Measurements from ENCODE around the gene ACVR1. TPM values are rescaled to one million over a fixed set of nuclear protein-coding genes. Genes with fewer than 3 reads are reported as not detected.

Gene ACVR1
- total and polyA plus RNA-seq, 7 experiments from 2014 or later: 6.0 to 42.0 (median 17.8) TPM

- ChIA-PET CTCF (interaction anchor here (0.6 kb wide), 1 partner anchor 998 kb away, joined by 3 read pairs; no protein-coding TSS in a partner anchor), POLR2A (interaction anchor here (1.4 kb wide), 1 partner anchor 9 kb away, joined by 4 read pairs; no protein-coding TSS in a partner anchor)
- Mint-ChIP-seq H3K9me3 (peaks cover 0 to 8% (median 0%) of the 10 kb centered on the region in 11 donors), H3K27me3 (no peaks in the 10 kb centered on the region), H3K27ac (no peak overlapping the region), H3K36me3 (peaks cover 23 to 73% (median 54%) of the 10 kb centered on the region in 5 donors), H3K4me3 (no peak overlapping the region), H3K4me1 (peaks cover 0 to 8% (median 0%) of the 10 kb centered on the region in 7 donors)
- H3K36me3 ChIP-seq (ENCODE audit: control insufficient read depth in 2 of 3, insufficient read depth in 3 of 3, low read length in 3 of 3): peaks cover 3 to 20% (median 5%) of the 10 kb centered on the region in 3 experiments
- no peaks in the 10 kb centered on the region for H3K27me3 ChIP-seq (ENCODE audit: control insufficient read depth in 2 of 2, insufficient read depth in 2 of 2, low read length in 2 of 2)
- no peak overlapping the region for H3K4me3 ChIP-seq (ENCODE audit: low read length)
- DNase-seq: no peak
- intact Hi-C loops (cut with micrococcal nuclease): loop anchor here in 1 of 2 donors (10.0 kb wide), 1 partner anchor 690 kb away; the partner anchor contains the start of genes CCDC148 and PKP4
- no peaks in the 10 kb centered on the region for H3K9me3 ChIP-seq (ENCODE audit: control insufficient read depth in 2 of 3, low read length in 3 of 3)
- H3K4me1 ChIP-seq (ENCODE audit: control insufficient read depth in 2 of 2, insufficient read depth in 2 of 2, low read length in 2 of 2): no peaks in the 10 kb centered on the region
- no peak for ATAC-seq
- no peak overlapping the region for H3K27ac ChIP-seq (ENCODE audit: low read depth, low read length)
These were observed 111.7 kb downstream of the ACVR1 start for GRCh38 chr2:157764386-157764785.

- Histone ChIP-seq H3K4me3 (ENCODE audit: low read length) (no peak overlapping the region), H3K4me1 (ENCODE audit: control insufficient read depth in 2 of 2, insufficient read depth in 2 of 2, low read length in 2 of 2) (no peaks in the 10 kb centered on the region), H3K27ac (ENCODE audit: low read depth, low read length) (no peak overlapping the region), H3K27me3 (ENCODE audit: control insufficient read depth in 2 of 2, insufficient read depth in 2 of 2, low read length in 2 of 2) (no peaks in the 10 kb centered on the region), H3K36me3 (ENCODE audit: control insufficient read depth in 2 of 3, insufficient read depth in 3 of 3, low read length in 3 of 3) (peaks cover 0 to 23% (median 3%) of the 10 kb centered on the region in 3 experiments), H3K9me3 (ENCODE audit: control insufficient read depth in 2 of 3, low read length in 3 of 3) (peaks cover 0 to 6% (median 0%) of the 10 kb centered on the region in 3 experiments)
- ATAC-seq (no peak), DNase-seq (no peak)
- Mint-ChIP-seq H3K27me3 (no peaks in the 10 kb centered on the region), H3K9me3 (peaks cover 2 to 28% (median 15%) of the 10 kb centered on the region in 11 donors), H3K36me3 (peaks cover 29 to 77% (median 66%) of the 10 kb centered on the region in 5 donors), H3K4me3 (no peak overlapping the region), H3K27ac (no peak overlapping the region), H3K4me1 (peaks cover 0 to 2% (median 0%) of the 10 kb centered on the region in 7 donors)
- ChIA-PET CTCF (interaction anchor here (0.5 to 0.6 kb wide), 2 partner anchors 17 to 459 kb away, joined by 3 read pairs; no protein-coding TSS in a partner anchor), POLR2A (no interaction called here)
- intact Hi-C loops (cut with micrococcal nuclease): loop anchor here (2.0 to 10.0 kb wide), 2 partner anchors 459 to 693 kb away; partner anchors contain the start of genes CCDC148 (in 1 of the 2) and PKP4 (in 1 of the 2)
These were observed 114.6 kb downstream of the ACVR1 start for GRCh38 chr2:157761520-157761919.

- Histone ChIP-seq H3K27me3 (ENCODE audit: control insufficient read depth in 2 of 2, insufficient read depth in 2 of 2, low read length in 2 of 2) (no peaks in the 10 kb centered on the region), H3K27ac (ENCODE audit: low read depth, low read length) (no peak overlapping the region), H3K4me1 (ENCODE audit: control insufficient read depth in 2 of 2, insufficient read depth in 2 of 2, low read length in 2 of 2) (no peaks in the 10 kb centered on the region), H3K9me3 (ENCODE audit: control insufficient read depth in 2 of 3, low read length in 3 of 3) (peaks cover 0 to 6% (median 0%) of the 10 kb centered on the region in 3 experiments), H3K4me3 (ENCODE audit: low read length) (no peak overlapping the region), H3K36me3 (ENCODE audit: control insufficient read depth in 2 of 3, insufficient read depth in 3 of 3, low read length in 3 of 3) (peaks cover 0 to 17% (median 1%) of the 10 kb centered on the region in 3 experiments)
- H3K36me3 Mint-ChIP-seq: peaks cover 32 to 78% (median 66%) of the 10 kb centered on the region in 5 donors
- ChIA-PET CTCF (interaction anchor here (0.7 to 1.2 kb wide), 2 partner anchors 456 to 458 kb away, joined by 3 to 12 read pairs; no protein-coding TSS in a partner anchor), POLR2A (no interaction called here)
- intact Hi-C loops (cut with micrococcal nuclease): loop anchor here (2.0 to 10.0 kb wide), 2 partner anchors 458 to 694 kb away; partner anchors contain the start of genes CCDC148 (in 1 of the 2) and PKP4 (in 1 of the 2)
- peaks cover 2 to 34% (median 19%) of the 10 kb centered on the region in 11 donors for H3K9me3 Mint-ChIP-seq
- no peak for ATAC-seq
- no peak overlapping the region for H3K27ac Mint-ChIP-seq
- peaks cover 0 to 2% (median 0%) of the 10 kb centered on the region in 7 donors for H3K4me1 Mint-ChIP-seq
- no peak for DNase-seq
- no peak overlapping the region for H3K4me3 Mint-ChIP-seq
- H3K27me3 Mint-ChIP-seq: no peaks in the 10 kb centered on the region
These were observed 115.2 kb downstream of the ACVR1 start for GRCh38 chr2:157760949-157761348.

GRCh38 chr2:157759855-157760254, 116.3 kb downstream of the ACVR1 start:
- DNase-seq: no peak
- H3K9me3 ChIP-seq (ENCODE audit: control insufficient read depth in 2 of 3, low read length in 3 of 3): peaks cover 0 to 6% (median 0%) of the 10 kb centered on the region in 3 experiments
- peaks cover 0 to 2% (median 0%) of the 10 kb centered on the region in 7 donors for H3K4me1 Mint-ChIP-seq
- H3K4me3 Mint-ChIP-seq: no peak overlapping the region
- intact Hi-C loops (cut with micrococcal nuclease): loop anchor here (2.0 to 10.0 kb wide), 3 partner anchors 133 to 695 kb away; partner anchors contain the start of genes ACVR1C (in 1 of the 2), CCDC148 (in 1 of the 2) and PKP4 (in 1 of the 2)
- H3K4me1 ChIP-seq (ENCODE audit: control insufficient read depth in 2 of 2, insufficient read depth in 2 of 2, low read length in 2 of 2): no peaks in the 10 kb centered on the region
- peaks cover 0 to 12% (median 0%) of the 10 kb centered on the region in 3 experiments for H3K36me3 ChIP-seq (ENCODE audit: control insufficient read depth in 2 of 3, insufficient read depth in 3 of 3, low read length in 3 of 3)
- no peaks in the 10 kb centered on the region for H3K27me3 Mint-ChIP-seq
- peaks cover 34 to 81% (median 70%) of the 10 kb centered on the region in 5 donors for H3K36me3 Mint-ChIP-seq
- H3K9me3 Mint-ChIP-seq: peaks cover 3 to 41% (median 20%) of the 10 kb centered on the region in 11 donors
- no peak overlapping the region for H3K4me3 ChIP-seq (ENCODE audit: low read length)
- CTCF ChIA-PET: interaction anchor here (0.6 to 1.2 kb wide), 2 partner anchors 145 to 457 kb away, joined by 3 to 12 read pairs; no protein-coding TSS in a partner anchor
- H3K27ac ChIP-seq (ENCODE audit: low read depth, low read length): no peak overlapping the region
- POLR2A ChIA-PET: no interaction called here
- H3K27ac Mint-ChIP-seq: peak overlapping the region in 1 of 9 donors; percentile 2
- no peaks in the 10 kb centered on the region for H3K27me3 ChIP-seq (ENCODE audit: control insufficient read depth in 2 of 2, insufficient read depth in 2 of 2, low read length in 2 of 2)
- no peak for ATAC-seq

GRCh38 chr2:157758586-157758985, 117.5 kb downstream of the ACVR1 start:
- H3K4me1 Mint-ChIP-seq: peaks cover 0 to 7% (median 0%) of the 10 kb centered on the region in 7 donors
- no peak overlapping the region for H3K4me3 ChIP-seq (ENCODE audit: low read length)
- H3K27me3 Mint-ChIP-seq: no peaks in the 10 kb centered on the region
- ChIA-PET CTCF (no interaction called here), POLR2A (no interaction called here)
- no peak overlapping the region for H3K27ac ChIP-seq (ENCODE audit: low read depth, low read length)
- peaks cover 0 to 6% (median 0%) of the 10 kb centered on the region in 3 experiments for H3K9me3 ChIP-seq (ENCODE audit: control insufficient read depth in 2 of 3, low read length in 3 of 3)
- H3K4me1 ChIP-seq (ENCODE audit: control insufficient read depth in 2 of 2, insufficient read depth in 2 of 2, low read length in 2 of 2): no peaks in the 10 kb centered on the region
- H3K36me3 ChIP-seq (ENCODE audit: control insufficient read depth in 2 of 3, insufficient read depth in 3 of 3, low read length in 3 of 3): peaks cover 0 to 12% (median 0%) of the 10 kb centered on the region in 3 experiments
- no peak for ATAC-seq
- DNase-seq: no peak
- intact Hi-C loops (cut with micrococcal nuclease): loop anchor here in 1 of 2 donors (5.0 kb wide), 1 partner anchor 131 kb away; the partner anchor contains the start of gene ACVR1C
- H3K9me3 Mint-ChIP-seq: peaks cover 3 to 41% (median 20%) of the 10 kb centered on the region in 11 donors
- peaks cover 34 to 87% (median 78%) of the 10 kb centered on the region in 5 donors for H3K36me3 Mint-ChIP-seq
- H3K4me3 Mint-ChIP-seq: no peak overlapping the region
- H3K27ac Mint-ChIP-seq: no peak overlapping the region
- no peaks in the 10 kb centered on the region for H3K27me3 ChIP-seq (ENCODE audit: control insufficient read depth in 2 of 2, insufficient read depth in 2 of 2, low read length in 2 of 2)

- Histone ChIP-seq H3K4me3 (ENCODE audit: low read length) (no peak overlapping the region), H3K27me3 (ENCODE audit: control insufficient read depth in 2 of 2, insufficient read depth in 2 of 2, low read length in 2 of 2) (no peaks in the 10 kb centered on the region), H3K4me1 (ENCODE audit: control insufficient read depth in 2 of 2, insufficient read depth in 2 of 2, low read length in 2 of 2) (no peaks in the 10 kb centered on the region), H3K36me3 (ENCODE audit: control insufficient read depth in 2 of 3, insufficient read depth in 3 of 3, low read length in 3 of 3) (peaks cover 0 to 12% (median 0%) of the 10 kb centered on the region in 3 experiments), H3K9me3 (ENCODE audit: control insufficient read depth in 2 of 3, low read length in 3 of 3) (peaks cover 0 to 6% (median 0%) of the 10 kb centered on the region in 3 experiments), H3K27ac (ENCODE audit: low read depth, low read length) (no peak overlapping the region)
- POLR2A ChIA-PET: no interaction called here
- intact Hi-C loops (cut with micrococcal nuclease): loop anchor here in 1 of 2 donors (5.0 kb wide), 1 partner anchor 130 kb away; the partner anchor contains the start of gene ACVR1C
- Mint-ChIP-seq H3K27me3 (no peaks in the 10 kb centered on the region), H3K4me3 (no peak overlapping the region), H3K36me3 (peaks cover 34 to 91% (median 86%) of the 10 kb centered on the region in 5 donors), H3K9me3 (peaks cover 3 to 41% (median 20%) of the 10 kb centered on the region in 11 donors), H3K27ac (peak overlapping the region in 1 of 9 donors; percentile 26), H3K4me1 (peaks cover 0 to 12% (median 0%) of the 10 kb centered on the region in 7 donors)
- CTCF ChIA-PET: no interaction called here
- DNase-seq: no peak
- no peak for ATAC-seq
These were observed 118.6 kb downstream of the ACVR1 start for GRCh38 chr2:157757500-157757899.
